Measurements from ENCODE around the gene RFXAP. TPM values are rescaled to one million over a fixed set of nuclear protein-coding genes. Genes with fewer than 3 reads are reported as not detected.
A peak's percentile ranks its signal among the peaks of the same experiment; 100 is the strongest.

Gene RFXAP
- total and polyA plus RNA-seq, 2 donors from 2014 or later: 2.3 to 6.3 TPM

- Histone ChIP-seq H3K9ac (ENCODE audit: low read length in 3 of 3) (peak overlapping the region; percentile 51 to 67 (median 60)), H3K27ac (ENCODE audit: low read depth in 2 of 2, low read length in 2 of 2) (no peak overlapping the region), H3K4me1 (ENCODE audit: control insufficient read depth in 2 of 3, insufficient read depth in 2 of 3, low read depth in 1 of 3, low read length in 3 of 3) (peaks cover 0 to 16% (median 0%) of the 10 kb centered on the region in 3 donors), H3K9me3 (ENCODE audit: control insufficient read depth in 2 of 3, insufficient read depth in 1 of 3, low read length in 3 of 3) (no peaks in the 10 kb centered on the region), H3K27me3 (ENCODE audit: control insufficient read depth, insufficient read depth, low read length) (no peaks in the 10 kb centered on the region), H3K36me3 (ENCODE audit: control insufficient read depth in 2 of 3, insufficient read depth in 3 of 3, low read length in 3 of 3) (no peaks in the 10 kb centered on the region), H3K4me3 (ENCODE audit: low read length in 3 of 3) (peak overlapping the region; percentile 60 to 96 (median 96))
- no peak for FAIRE-seq
- DNase-seq: peak in 2 of 5 donors; percentile 54 to 60
- TF ChIP-seq CTCF (IDR thresholded peaks at IDR 0.05; ENCODE audit: borderline replicate concordance, extremely low read depth, insufficient read depth): no peak
- intact Hi-C loops (cut with DNase I): no loop called here
Observed at GRCh38 chr13:36819739-36820090, 693 bp downstream of the RFXAP start.

GRCh38 chr13:36820222-36820621 is 1.2 kb downstream of the RFXAP start:
- Histone ChIP-seq H3K27ac (ENCODE audit: low read depth in 2 of 2, low read length in 2 of 2) (no peak overlapping the region), H3K4me3 (ENCODE audit: low read length in 3 of 3) (peak overlapping the region; percentile 60 to 96 (median 96)), H3K4me1 (ENCODE audit: control insufficient read depth in 2 of 3, insufficient read depth in 2 of 3, low read depth in 1 of 3, low read length in 3 of 3) (peaks cover 0 to 16% (median 0%) of the 10 kb centered on the region in 3 donors), H3K9me3 (ENCODE audit: control insufficient read depth in 2 of 3, insufficient read depth in 1 of 3, low read length in 3 of 3) (no peaks in the 10 kb centered on the region), H3K9ac (ENCODE audit: low read length in 3 of 3) (peak overlapping the region; percentile 51 to 67 (median 60)), H3K36me3 (ENCODE audit: control insufficient read depth in 2 of 3, insufficient read depth in 3 of 3, low read length in 3 of 3) (no peaks in the 10 kb centered on the region), H3K27me3 (ENCODE audit: control insufficient read depth, insufficient read depth, low read length) (no peaks in the 10 kb centered on the region)
- no peak for TF ChIP-seq CTCF (IDR thresholded peaks at IDR 0.05; ENCODE audit: borderline replicate concordance, extremely low read depth, insufficient read depth)
- FAIRE-seq (no peak), DNase-seq (no peak)
- intact Hi-C loops (cut with DNase I): no loop called here

DNA sequence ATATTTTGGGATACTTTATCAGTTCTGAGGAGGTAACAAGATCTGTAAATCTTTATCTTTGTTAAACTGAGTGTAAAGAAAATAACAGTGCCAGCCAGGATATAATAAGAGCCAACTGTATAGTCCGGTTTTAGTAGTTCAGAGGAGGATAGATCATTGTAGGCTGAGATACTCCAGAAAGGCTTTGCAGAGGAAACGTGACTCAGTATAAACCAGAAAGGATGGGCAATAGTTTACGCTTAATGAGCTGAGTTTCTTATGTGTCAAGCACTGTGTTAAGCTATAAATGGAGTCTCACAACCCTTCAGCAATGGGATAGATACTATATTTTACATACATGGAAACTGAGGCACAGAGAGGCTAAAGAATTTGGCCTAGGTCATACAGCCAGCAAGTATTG is 3.8 kb downstream of the RFXAP start:
- no peaks in the 10 kb centered on the region for H3K36me3 ChIP-seq (ENCODE audit: control insufficient read depth in 2 of 3, insufficient read depth in 3 of 3, low read length in 3 of 3)
- no peak for TF ChIP-seq CTCF (IDR thresholded peaks at IDR 0.05; ENCODE audit: borderline replicate concordance, extremely low read depth, insufficient read depth)
- no peak overlapping the region for H3K9ac ChIP-seq (ENCODE audit: low read length in 3 of 3)
- H3K4me1 ChIP-seq (ENCODE audit: control insufficient read depth in 2 of 3, insufficient read depth in 2 of 3, low read depth in 1 of 3, low read length in 3 of 3): peaks cover 0 to 16% (median 0%) of the 10 kb centered on the region in 3 donors
- intact Hi-C loops (cut with DNase I): no loop called here
- H3K27me3 ChIP-seq (ENCODE audit: control insufficient read depth, insufficient read depth, low read length): no peaks in the 10 kb centered on the region
- no peaks in the 10 kb centered on the region for H3K9me3 ChIP-seq (ENCODE audit: control insufficient read depth in 2 of 3, insufficient read depth in 1 of 3, low read length in 3 of 3)
- no peak overlapping the region for H3K4me3 ChIP-seq (ENCODE audit: low read length in 3 of 3)
- no peak overlapping the region for H3K27ac ChIP-seq (ENCODE audit: low read depth in 2 of 2, low read length in 2 of 2)
- DNase-seq: no peak
- FAIRE-seq: no peak

GRCh38 chr13:36829753-36830152 is 10.7 kb downstream of the RFXAP start:
- intact Hi-C loops (cut with DNase I): no loop called here
- H3K36me3 ChIP-seq (ENCODE audit: control insufficient read depth in 2 of 3, insufficient read depth in 3 of 3, low read length in 3 of 3): peaks cover 2 to 5% (median 4%) of the 10 kb centered on the region in 3 donors
- H3K4me1 ChIP-seq (ENCODE audit: control insufficient read depth in 2 of 3, insufficient read depth in 2 of 3, low read depth in 1 of 3, low read length in 3 of 3): no peaks in the 10 kb centered on the region
- no peak for TF ChIP-seq CTCF (IDR thresholded peaks at IDR 0.05; ENCODE audit: borderline replicate concordance, extremely low read depth, insufficient read depth)
- no peak for DNase-seq
- FAIRE-seq: no peak
- H3K27me3 ChIP-seq (ENCODE audit: control insufficient read depth, insufficient read depth, low read length): no peaks in the 10 kb centered on the region
- H3K4me3 ChIP-seq (ENCODE audit: low read length in 3 of 3): no peak overlapping the region
- H3K27ac ChIP-seq (ENCODE audit: low read depth in 2 of 2, low read length in 2 of 2): no peak overlapping the region
- no peak overlapping the region for H3K9ac ChIP-seq (ENCODE audit: low read length in 3 of 3)
- H3K9me3 ChIP-seq (ENCODE audit: control insufficient read depth in 2 of 3, insufficient read depth in 1 of 3, low read length in 3 of 3): no peaks in the 10 kb centered on the region

Measured in kidney (tissue), 14 donors.